Colonic mucosa (tissue), 4 donors: ENCODE measurements around the gene COL4A2. TPM values are rescaled to one million over a fixed set of nuclear protein-coding genes. Genes with fewer than 3 reads are reported as not detected.
A peak's percentile ranks its signal among the peaks of the same experiment; 100 is the strongest.

ENCODE experiments used
- DNase-seq: peaks from one replicate; pipeline ENCODE4 v3.0.0-alpha.2; 2020
- H3K27ac ChIP-seq: fragments of 200-600 bp; one replicate; pipeline ENCODE4 v1.8.0; 2021
- H3K27me3 ChIP-seq: fragments of 200-600 bp; one replicate; pipeline ENCODE4 v1.8.0; 2021
- H3K36me3 ChIP-seq: fragments of 200-600 bp; one replicate; pipeline ENCODE4 v1.8.0; 2021
- H3K4me1 ChIP-seq: fragments of 200-600 bp; one replicate; pipeline ENCODE4 v1.8.0; 2021; ENCODE audit warnings: mild to moderate bottlenecking
- H3K4me3 ChIP-seq: fragments of 200-600 bp; one replicate; pipeline ENCODE4 v1.8.0; 2021
- H3K9ac ChIP-seq, 2 donors: one replicate each; pipeline ENCODE4 v1.7.0; 2013; ENCODE audit warnings: control low read depth in 2 of 2, low read depth in 2 of 2, low read length in 2 of 2
- H3K9me3 ChIP-seq: fragments of 200-600 bp; one replicate; pipeline ENCODE4 v1.8.0; 2021
- intact Hi-C: fragments of 100-400 bp; cut with DNase I; formaldehyde crosslinking; loops from one replicate; pipeline ENCODE4 v1.14.1; 2022
- total RNA-seq, 2 donors: library from RNA; stranded (reverse); fragmentation: NEBNext Ultra II Directional in 1 of 2; extraction: Animal tissue kit (Norgen Biotek cat#: 25700) in 1 of 2; gene quantifications; one replicate each; pipeline ENCODE4 v1.2.1, GENCODE V29; 2021
- TF ChIP-seq, protein P1 (sequence below): fragments of 200-600 bp; IDR thresholded peaks from one replicate; pipeline ENCODE4 v1.8.0; 2022; ENCODE audit warnings: antibody characterized with exemption, mild to moderate bottlenecking
- donor health status: healthy.
- donor health status: DM: no; HTN: no; CAD: no.
- donor health status: DM: no; HTN: no; CAD: no.

COL4A2 gene
- total RNA-seq, 2 donors from 2014 or later: 61.1 to 111 TPM

DNA sequence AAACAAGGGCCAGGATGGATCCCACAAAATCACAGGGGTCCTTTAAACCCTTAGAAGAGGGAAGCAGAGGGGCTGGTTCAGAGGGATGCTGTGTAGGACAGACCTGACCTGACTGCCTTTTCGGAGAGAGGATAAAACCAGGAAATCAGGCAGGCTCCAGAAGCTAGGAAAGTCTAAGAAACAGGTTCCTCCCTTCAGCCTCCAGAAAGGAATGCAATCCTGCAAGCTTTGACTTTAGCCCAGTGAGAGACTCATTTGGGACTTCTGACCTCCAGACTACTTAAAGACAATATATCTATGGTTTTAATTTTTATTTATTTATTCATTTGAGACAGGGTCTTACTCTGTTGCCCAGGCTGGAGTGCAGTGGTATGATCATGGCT is 249.1 kb downstream of the COL4A2 start:
- H3K9ac ChIP-seq: peak overlapping the region in 1 of 2 donors; percentile 75
- H3K9me3 ChIP-seq: no peaks in the 10 kb centered on the region
- intact Hi-C loops: no loop called here
- H3K27ac ChIP-seq: peak overlapping the region; percentile 65
- no peaks in the 10 kb centered on the region for H3K36me3 ChIP-seq
- DNase-seq: no peak
- no peak overlapping the region for H3K4me3 ChIP-seq
- TF ChIP-seq, protein P1, sequence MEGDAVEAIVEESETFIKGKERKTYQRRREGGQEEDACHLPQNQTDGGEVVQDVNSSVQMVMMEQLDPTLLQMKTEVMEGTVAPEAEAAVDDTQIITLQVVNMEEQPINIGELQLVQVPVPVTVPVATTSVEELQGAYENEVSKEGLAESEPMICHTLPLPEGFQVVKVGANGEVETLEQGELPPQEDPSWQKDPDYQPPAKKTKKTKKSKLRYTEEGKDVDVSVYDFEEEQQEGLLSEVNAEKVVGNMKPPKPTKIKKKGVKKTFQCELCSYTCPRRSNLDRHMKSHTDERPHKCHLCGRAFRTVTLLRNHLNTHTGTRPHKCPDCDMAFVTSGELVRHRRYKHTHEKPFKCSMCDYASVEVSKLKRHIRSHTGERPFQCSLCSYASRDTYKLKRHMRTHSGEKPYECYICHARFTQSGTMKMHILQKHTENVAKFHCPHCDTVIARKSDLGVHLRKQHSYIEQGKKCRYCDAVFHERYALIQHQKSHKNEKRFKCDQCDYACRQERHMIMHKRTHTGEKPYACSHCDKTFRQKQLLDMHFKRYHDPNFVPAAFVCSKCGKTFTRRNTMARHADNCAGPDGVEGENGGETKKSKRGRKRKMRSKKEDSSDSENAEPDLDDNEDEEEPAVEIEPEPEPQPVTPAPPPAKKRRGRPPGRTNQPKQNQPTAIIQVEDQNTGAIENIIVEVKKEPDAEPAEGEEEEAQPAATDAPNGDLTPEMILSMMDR: no peak
- H3K27me3 ChIP-seq: no peaks in the 10 kb centered on the region
- H3K4me1 ChIP-seq: peaks cover 10% of the 10 kb centered on the region

DNA sequence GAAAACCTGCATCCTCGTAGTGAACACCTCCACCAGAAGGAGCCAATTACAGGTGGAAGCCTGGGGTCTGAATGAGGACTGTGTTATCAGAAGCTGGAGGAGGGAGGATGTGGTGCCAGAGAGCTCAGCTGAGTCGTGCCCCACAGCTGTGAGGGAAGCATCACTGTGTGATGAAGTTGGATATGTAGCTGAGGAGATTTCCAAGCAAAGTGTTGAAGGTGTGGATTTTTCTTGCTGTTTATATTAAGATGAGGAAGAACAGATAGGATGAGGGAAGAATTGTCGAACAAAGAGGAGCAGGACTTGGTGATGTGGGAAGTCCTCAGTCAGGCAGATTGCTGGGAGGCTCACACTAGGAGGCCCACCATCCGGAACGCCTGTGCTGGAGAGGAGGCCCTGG is 250.0 kb downstream of the COL4A2 start:
- Histone ChIP-seq H3K9ac (no peak overlapping the region), H3K27ac (no peak overlapping the region), H3K36me3 (no peaks in the 10 kb centered on the region), H3K27me3 (no peaks in the 10 kb centered on the region), H3K9me3 (no peaks in the 10 kb centered on the region), H3K4me1 (peaks cover 10% of the 10 kb centered on the region), H3K4me3 (no peak overlapping the region)
- intact Hi-C loops: no loop called here
- TF ChIP-seq, protein P1: no peak
- no peak for DNase-seq

DNA sequence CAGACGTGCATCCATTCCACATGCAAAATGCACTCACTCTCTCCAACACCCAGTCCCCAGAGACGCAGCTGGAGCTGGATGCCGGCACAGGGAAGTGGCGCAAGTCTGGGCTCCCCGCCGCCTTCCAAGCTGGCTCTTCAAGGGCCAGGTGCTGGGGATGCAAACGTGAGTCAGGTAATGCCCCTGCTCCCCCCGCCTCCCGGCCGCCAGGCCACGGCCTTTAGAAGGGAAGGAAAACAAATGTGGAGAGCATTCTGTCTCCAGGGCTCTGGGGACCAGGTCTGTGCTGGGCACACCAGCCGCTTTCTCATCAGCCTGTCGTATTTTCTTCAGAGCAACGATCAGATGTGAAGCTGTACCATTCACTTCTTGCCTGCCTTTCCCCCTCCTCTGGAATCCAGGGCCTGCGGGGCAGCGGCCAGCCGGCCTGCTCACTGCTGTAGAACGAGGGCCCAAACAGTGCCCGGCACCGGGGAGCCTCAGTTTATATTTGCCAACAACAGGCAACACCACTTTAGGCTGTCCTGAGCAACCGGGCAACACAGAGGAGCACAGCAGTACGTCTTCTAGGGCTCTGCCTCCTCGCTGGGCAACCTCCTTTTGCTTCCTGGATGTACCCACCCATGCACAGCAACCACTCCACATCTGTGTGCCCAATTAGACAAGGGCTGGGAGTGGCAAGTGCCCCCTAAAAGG is 250.7 kb downstream of the COL4A2 start:
- TF ChIP-seq, protein P1: no peak
- Histone ChIP-seq H3K4me1 (peaks cover 10% of the 10 kb centered on the region), H3K4me3 (no peak overlapping the region), H3K9ac (no peak overlapping the region), H3K27me3 (no peaks in the 10 kb centered on the region), H3K36me3 (no peaks in the 10 kb centered on the region), H3K27ac (no peak overlapping the region), H3K9me3 (no peaks in the 10 kb centered on the region)
- intact Hi-C loops: no loop called here
- no peak for DNase-seq

DNA sequence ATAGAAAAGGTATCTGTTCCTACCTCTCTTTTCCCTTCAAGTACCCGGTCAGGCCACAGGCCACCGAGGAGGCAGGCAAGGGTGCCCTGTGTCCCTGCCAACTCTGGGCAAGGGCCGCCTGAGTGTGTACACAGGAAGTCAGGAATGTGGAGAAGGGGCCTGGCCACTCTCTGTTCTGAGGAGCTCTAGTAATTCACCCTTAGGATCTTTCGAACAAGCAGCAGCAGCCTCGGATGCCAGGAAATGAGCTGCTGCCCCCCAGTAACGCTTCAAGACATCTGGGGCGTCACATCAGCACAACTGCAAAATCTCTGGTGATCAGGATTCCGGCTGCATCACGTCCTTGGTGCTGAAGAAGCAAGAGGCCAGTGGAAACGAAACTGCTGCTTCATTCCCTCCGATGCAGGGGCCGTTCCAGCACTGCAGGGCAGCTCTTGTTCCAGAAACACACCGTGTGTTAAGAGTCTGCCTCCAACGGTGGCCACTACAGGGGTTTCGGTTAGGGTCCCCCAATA is 252.4 kb downstream of the COL4A2 start:
- Histone ChIP-seq H3K27me3 (no peaks in the 10 kb centered on the region), H3K27ac (peak overlapping the region; percentile 93), H3K9ac (peak overlapping the region; percentile 1 to 99), H3K4me3 (peak overlapping the region; percentile 84), H3K9me3 (no peaks in the 10 kb centered on the region), H3K36me3 (no peaks in the 10 kb centered on the region), H3K4me1 (peaks cover 10% of the 10 kb centered on the region)
- peak; percentile 76 for DNase-seq
- intact Hi-C loops: no loop called here
- TF ChIP-seq, protein P1: no peak

DNA sequence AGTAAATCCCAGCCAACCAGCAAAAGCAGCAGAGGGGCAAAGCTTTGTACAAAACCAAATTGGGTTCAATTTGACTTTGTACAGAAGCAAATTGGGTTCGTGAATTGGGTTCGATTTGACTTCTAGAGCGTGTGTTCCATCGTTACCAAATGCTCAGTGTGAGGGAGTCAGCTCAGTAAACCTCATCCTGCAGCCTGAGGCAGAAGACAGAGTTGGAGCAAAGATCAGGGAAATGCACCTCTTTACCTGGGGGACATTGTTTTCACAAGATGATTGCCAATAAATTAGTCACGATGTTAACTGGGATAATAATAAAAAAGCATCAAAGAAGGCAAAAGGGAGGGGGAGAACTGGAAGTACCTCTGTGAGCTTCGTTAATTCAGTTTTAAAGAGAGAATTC is 252.9 kb downstream of the COL4A2 start:
- TF ChIP-seq, protein P1: no peak
- peak overlapping the region; percentile 93 for H3K27ac ChIP-seq
- H3K4me1 ChIP-seq: peaks cover 10% of the 10 kb centered on the region
- no peaks in the 10 kb centered on the region for H3K27me3 ChIP-seq
- peak overlapping the region; percentile 84 for H3K4me3 ChIP-seq
- no peaks in the 10 kb centered on the region for H3K9me3 ChIP-seq
- no peak for DNase-seq
- H3K9ac ChIP-seq: peak overlapping the region; percentile 31 to 99
- intact Hi-C loops: loop anchor here (5.0 kb wide), 1 partner anchor 53 kb away; no protein-coding TSS in a partner anchor
- H3K36me3 ChIP-seq: no peaks in the 10 kb centered on the region
